GM12873 (cell line): ENCODE results near the gene HEATR5B.

ENCODE experiments used
- TF ChIP-seq, protein P1 (sequence below): IDR thresholded peaks from 2 replicates; pipeline ENCODE4 v1.5.1; 2012; ENCODE audit warnings: low read depth, mild to moderate bottlenecking, moderate library complexity, low read length, control low read depth; ENCODE audit not compliant: insufficient read depth; ENCODE audit errors: missing control alignments

The HEATR5B gene

DNA sequence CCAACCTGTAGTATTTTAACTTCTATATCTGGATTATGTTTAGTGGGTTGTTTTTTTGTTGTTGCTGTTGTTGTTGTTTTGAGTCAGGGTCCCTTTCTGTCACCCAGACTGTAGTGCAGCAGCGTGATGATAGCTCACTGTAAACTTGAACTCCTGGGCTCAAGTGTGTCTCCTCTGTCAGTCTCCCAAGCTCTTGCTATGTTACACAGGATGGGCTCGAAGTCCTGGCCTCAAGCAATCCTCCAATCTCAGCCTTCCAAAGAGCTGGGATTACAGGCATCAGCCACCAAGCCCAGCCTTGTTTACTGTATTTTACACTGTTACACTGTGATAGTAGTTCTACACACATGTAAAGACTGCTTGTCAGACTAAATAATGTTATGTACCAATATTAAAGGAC lies 108.1 kb downstream of the HEATR5B start:
- TF ChIP-seq, protein P1, sequence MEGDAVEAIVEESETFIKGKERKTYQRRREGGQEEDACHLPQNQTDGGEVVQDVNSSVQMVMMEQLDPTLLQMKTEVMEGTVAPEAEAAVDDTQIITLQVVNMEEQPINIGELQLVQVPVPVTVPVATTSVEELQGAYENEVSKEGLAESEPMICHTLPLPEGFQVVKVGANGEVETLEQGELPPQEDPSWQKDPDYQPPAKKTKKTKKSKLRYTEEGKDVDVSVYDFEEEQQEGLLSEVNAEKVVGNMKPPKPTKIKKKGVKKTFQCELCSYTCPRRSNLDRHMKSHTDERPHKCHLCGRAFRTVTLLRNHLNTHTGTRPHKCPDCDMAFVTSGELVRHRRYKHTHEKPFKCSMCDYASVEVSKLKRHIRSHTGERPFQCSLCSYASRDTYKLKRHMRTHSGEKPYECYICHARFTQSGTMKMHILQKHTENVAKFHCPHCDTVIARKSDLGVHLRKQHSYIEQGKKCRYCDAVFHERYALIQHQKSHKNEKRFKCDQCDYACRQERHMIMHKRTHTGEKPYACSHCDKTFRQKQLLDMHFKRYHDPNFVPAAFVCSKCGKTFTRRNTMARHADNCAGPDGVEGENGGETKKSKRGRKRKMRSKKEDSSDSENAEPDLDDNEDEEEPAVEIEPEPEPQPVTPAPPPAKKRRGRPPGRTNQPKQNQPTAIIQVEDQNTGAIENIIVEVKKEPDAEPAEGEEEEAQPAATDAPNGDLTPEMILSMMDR, result no peak

DNA sequence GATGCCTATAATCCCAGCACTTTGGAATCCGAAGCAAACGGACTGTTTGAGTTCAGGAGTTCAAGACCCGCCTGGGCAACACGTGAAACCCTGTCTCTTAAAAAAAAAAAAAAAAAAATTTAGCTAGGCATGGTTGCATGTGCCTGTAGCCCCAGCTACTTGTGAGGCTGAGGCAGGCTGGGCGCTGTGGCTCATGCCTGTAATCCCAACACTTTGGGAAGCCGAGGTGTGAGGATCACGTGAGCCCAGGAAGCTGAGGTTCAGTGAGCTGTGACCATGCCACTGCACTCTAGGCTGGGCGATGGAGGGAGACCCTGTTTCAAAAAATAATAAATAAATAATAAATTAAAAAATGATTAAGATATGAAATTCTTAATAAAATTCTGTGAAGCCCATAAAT lies 108.9 kb downstream of the HEATR5B start:
- TF ChIP-seq, protein P1, result no peak

DNA sequence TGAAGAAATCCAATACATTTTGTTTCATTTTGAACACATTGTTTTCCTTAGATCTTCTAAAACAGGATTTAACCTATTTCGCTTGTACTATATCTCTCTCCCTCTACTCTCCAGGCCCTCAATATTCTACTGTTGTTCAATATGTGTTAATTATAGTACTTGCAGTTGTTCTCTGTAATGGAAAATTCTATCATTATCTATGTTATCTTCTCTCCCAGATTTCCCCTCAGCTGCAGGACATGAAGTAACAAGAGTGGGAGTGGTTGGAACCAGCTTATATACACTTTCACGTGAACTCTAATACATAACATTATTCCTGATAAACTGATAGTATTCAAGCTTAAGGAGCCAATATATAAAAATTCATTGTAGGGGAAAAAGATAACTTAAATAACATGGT lies 110.9 kb downstream of the HEATR5B start:
- TF ChIP-seq, protein P1, result no peak

DNA sequence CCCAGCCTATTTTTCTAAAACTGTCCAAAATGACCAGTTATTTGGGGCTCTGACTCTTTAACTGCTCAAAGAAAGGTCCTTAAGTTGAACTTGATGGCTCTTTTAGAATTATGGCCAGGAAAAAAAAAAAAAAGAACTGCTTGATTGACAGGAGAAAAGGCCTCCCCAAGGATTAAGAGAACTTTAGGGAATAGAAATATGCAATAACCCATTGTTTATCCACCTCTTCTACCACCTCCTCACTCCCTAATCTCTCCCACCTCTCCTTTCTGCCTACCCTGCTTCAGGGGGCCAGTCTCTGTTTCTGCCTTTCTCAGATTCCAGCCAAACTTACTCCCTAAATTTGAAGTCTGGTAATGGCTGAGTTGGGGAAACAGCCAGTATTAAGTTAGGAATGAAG lies 112.2 kb downstream of the HEATR5B start:
- TF ChIP-seq, protein P1, result no peak

DNA sequence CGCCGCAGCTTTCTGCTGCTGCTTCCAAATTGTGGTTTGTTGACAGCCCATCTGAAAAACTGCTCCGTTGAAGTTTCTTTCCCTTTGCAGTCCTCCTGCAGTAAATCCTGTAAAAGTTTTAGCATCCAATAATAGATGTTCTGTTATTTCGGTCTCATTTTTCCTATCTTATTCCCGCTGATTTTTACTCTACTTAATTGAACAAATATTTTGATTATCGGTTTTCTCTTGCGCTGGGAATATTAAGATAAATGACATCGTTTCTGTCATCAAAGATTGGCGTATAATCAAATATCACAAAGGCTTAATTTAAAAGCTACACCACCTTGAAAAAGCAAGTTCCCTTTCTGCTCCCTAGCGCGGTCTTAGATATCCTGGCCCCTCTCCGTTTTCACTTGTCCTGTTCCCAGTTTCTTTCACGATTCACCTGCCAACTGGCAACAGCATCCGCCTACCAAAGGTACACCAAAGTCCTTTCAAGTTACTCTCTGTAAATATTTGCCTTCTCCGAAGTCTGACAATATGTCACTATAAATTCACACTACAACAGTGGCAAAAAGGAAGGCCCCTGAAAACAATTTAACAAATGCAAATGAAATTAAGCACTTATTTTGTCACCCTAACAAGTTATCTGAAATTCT lies 116.8 kb downstream of the HEATR5B start:
- TF ChIP-seq, protein P1, result no peak

DNA sequence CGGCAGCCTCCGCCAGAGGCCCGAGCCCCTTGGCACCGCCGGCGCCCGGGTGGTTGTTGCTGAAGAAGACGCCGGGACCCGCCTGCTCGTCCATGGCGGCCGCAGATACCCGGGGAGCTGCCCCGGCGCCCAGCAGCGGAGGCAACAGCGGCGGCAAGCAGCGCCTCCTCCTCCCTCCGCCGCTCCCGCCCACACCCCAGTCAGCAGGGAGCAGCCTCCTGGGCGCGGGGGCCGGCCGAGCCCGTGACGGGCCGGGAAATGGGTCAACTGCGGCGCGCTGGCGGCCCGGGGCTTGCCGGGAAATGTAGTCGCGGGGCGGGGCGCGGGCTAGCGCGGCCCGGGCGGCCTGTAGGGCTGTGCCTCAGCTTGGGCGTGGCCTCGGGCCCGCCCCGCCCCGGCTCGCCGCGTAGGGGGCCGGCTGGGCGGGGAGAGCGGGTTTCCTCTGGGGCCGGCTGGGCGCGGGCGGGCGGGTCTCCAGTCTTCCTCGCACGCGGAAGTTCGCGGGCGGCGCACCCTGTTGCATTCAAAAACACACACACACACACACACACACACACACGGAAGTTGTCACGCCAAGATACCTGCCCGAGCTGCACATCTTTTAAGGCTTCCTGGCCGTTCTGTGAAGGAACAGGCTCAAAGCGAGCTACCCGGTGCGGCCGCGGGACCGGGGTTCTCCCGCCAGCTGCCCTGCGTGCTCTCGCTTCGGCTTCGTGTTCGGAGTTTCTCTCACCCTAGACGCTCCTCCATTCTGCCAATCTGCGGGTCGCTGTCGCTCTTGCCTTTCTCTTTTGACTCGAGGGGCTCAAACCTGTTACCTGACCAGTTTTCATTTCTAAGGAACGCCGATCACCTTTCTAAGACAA lies 117.6 kb downstream of the HEATR5B start, which contains the start of gene STRN:
Gene STRN (minus strand): TSS at position 167 of the 866 bp plus-strand sequence. CDS start 73 bp downstream, at position 94.
- TF ChIP-seq, protein P1, result no peak

DNA sequence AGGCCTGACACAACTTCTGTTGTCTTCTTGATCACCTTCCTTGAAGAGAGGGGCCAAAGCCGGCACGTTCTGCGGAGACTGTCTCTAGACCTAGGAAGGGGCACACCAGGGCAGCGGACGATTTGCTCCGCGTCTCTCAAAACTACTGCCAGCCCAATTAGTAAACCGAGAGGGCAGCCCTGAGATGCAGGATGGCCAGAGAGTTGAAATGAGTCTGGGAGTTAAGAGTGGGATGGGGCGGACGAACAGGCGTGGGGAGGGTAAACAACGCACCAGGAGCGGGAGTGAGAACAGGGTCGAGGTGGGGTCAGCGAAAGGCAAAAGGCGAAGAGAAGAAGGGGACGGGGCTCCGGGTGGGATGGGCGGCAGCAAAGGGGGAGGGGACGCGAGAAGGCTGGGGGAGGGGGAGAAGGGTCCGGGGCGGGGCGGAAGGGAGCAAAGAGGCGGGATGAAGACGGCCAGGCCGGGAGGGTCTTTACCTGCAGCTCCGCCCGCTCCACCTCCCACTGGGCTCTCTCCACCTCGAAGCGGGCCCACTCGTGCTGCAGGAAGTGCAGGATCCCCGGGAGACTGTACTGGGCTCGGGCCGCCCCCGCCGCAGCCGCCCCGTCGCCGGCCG lies 118.3 kb downstream of the HEATR5B start:
- TF ChIP-seq, protein P1, result no peak
